GM12873 (cell line): Measurements from ENCODE around the gene MDP1.

Experiments
- CTCF ChIP-seq: IDR thresholded peaks from 2 replicates; pipeline ENCODE4 v1.5.1; 2012; ENCODE audit warnings: low read depth, mild to moderate bottlenecking, moderate library complexity, low read length, control low read depth; ENCODE audit not compliant: insufficient read depth; ENCODE audit errors: missing control alignments

MDP1 gene

GRCh38 chr14:24238527-24239037 lies 22.7 kb upstream of the MDP1 start:
- no peak for TF ChIP-seq CTCF

GRCh38 chr14:24238123-24238522 lies 22.3 kb upstream of the MDP1 start:
- TF ChIP-seq CTCF = no peak

- no peak for TF ChIP-seq CTCF
Observed at GRCh38 chr14:24237463-24237955, 21.6 kb upstream of the MDP1 start.

- no peak for TF ChIP-seq CTCF
Observed at GRCh38 chr14:24236689-24237462, 21.0 kb upstream of the MDP1 start.

GRCh38 chr14:24235804-24236688 lies 20.2 kb upstream of the MDP1 start:
- TF ChIP-seq CTCF = no peak

- TF ChIP-seq CTCF = no peak
Observed at GRCh38 chr14:24234095-24235005, 18.5 kb upstream of the MDP1 start.

GRCh38 chr14:24233538-24233866 lies 17.6 kb upstream of the MDP1 start:
- no peak for TF ChIP-seq CTCF
